GM04503 (cell line): Measurements from ENCODE around the gene CPHXL.
A peak's percentile ranks its signal among the peaks of the same experiment; 100 is the strongest.

ENCODE experiments used
- DNase-seq: peaks from one replicate; pipeline ENCODE4 v3.0.0-alpha.2; 2012; ENCODE audit warnings: low read depth

Gene CPHXL

DNA sequence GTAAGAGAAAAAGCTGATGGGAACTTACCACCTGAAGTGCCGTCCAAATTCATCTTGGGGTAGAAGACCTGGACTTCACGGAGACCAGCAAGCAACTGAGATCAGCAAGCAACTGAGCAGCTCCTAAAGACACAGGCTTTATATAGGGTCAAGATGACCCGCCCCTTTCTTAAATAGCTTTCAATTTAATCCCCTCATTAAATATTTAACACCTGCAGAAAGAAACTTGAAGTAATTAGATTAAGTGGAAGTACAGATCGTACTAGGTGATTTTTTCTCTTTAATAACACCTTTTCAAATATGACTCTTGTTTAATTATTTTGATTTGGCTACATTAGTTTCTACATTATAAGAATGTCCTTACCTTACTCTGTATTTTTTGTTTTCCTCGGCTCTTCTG, at the start of gene CPHXL:
TSS of gene CPHXL (minus strand) at position 101 of the 400 bp plus-strand sequence. CDS start at position 53, 48 bp downstream.
- DNase-seq = no peak

DNA sequence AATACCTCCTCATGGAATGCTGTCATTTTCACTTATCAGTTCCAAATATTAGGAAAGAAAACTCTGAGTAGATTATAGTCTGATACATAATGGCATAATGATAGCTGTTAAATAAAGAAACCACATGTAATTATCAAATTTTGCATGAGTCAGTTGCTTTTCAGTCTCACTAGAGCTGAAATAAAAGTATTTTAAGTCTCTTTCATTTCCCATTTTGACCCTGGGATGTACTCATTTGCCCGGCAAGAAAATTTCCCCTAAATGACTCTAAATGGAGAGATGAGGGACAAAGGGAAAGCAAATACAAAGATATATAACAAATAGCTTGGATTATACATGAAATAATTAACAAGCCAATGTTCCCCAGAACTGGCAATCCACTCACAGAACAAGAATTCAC, 47.9 kb upstream of the CPHXL start:
- no peak for DNase-seq

DNA sequence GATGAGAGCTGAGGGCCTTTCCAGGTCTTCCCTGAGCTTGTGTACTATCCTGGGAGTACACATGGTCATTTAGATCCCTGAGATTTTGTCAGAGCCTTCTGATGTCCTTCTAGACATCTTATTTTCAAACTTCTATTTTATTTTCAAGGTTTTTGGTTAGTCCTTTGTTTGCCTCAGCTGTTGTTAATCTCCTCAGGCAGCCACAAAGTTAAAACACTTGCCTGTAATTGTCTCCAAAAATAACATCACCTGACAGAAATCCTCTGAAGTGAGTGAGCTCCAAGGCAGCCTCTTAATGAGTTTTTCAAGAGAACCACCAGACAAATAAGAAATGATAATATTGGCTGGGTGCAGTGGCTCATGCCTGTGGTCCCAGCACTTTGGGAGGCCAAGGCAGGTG, 43.8 kb upstream of the CPHXL start:
- DNase-seq = no peak

DNA sequence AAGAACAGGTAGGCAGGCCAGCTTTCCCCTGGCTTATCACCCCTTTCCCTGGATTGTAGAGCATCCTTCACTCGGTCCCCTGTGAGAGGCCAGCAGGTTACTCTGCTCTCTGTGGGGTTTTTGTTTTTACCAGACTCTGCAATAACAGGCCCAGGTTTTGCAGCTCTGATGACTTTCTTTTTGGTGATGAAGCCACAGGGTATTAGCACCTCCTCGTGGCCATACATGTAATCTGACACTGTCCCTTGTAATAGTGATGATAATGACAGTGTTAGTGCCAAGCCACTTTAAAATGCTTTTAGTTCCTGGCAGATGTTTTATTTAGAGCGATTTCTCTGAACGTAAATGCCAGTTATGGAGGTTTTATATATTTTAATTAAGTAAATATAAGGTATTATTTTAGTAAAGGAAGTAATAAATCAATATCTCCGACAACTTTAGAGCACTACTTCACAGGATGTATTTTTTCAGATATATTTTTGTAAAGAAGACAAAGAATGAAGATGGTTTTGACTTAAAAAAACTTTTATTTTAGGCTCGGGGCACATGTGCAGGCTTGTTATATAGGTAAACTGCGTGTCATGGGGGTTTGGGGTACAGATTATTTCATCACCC, 38.0 kb upstream of the CPHXL start:
- peak; percentile 15 for DNase-seq

DNA sequence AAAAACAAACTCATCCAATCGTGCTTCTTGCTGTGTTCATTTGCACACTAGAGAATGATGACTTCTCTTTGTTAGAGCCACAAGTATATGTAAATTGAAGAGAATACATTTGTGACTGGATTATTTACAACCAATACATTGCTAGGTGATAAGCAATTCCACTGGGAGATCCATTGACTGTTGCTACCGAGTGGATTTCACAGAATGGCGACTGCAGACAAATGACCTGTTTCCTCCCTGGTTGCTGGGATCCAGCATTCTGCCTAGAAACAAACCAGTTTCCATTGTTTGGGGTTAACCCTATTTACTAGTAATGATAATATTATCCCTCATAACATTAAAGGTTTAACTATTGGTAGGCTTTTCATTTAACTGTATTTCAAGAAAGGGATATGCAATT, 36.9 kb upstream of the CPHXL start:
- no peak for DNase-seq

DNA sequence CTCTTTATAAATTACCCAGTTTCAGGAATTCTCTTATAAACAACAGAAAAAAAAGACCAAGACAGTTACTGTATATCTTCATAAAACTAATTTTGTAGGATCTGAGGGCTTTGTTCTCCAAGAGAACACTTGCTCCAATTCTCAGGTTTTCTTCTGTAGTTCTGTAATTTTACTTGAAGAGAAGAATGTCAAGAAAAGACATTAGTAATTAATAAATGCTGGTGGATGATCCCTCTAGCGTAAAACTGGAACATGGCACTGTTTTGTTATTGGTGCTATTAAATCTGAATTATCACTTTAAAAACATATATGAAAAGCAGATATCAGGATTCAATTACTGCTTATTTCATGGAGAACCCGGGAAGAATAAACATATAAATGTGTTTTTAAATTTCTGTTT, 36.5 kb upstream of the CPHXL start:
- no peak for DNase-seq

DNA sequence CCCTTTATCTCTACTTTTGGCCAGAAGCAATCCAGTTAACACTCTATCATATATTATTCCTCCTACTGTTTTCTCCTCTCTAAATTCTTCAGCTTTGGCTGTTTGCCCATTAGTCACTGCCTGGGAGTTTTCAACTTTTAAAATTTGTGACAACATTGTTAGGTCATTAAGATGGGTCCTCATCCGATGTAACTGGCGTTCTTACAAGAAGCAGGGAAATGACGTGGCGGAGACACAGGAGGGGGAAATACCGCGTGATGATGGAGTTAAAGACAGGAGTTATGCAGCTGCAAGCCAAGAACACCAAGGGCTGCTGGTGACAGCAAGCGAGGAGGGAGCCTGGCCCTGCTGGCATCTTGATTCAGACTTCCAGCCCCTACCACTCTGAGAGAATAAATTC, 34.8 kb upstream of the CPHXL start:
- DNase-seq = no peak

DNA sequence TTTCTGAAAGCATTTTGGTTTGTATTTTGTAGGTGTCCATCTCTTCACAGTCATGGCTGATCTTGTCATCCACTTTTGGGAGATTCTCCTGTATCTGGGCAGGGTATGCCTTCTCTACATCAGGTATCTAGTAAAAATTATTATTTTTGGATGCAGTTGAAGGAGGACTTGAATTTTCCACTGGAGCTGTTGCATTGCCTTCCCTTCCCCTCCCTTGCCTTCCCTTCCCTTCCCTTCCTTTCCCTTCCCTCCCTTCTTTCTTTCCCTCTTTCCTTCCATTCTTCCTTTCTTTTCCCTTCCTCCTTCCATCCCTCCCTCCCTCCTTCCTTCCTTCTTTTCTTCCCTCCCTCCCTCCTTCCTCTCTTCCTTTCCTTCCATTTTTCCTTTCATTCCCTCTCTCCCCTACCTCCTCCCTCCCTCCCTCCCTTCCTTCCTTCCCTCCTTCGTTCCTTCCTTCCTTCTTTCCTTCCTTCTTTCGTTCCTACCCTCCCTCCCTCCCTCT, 33.8 kb upstream of the CPHXL start:
- no peak for DNase-seq

DNA sequence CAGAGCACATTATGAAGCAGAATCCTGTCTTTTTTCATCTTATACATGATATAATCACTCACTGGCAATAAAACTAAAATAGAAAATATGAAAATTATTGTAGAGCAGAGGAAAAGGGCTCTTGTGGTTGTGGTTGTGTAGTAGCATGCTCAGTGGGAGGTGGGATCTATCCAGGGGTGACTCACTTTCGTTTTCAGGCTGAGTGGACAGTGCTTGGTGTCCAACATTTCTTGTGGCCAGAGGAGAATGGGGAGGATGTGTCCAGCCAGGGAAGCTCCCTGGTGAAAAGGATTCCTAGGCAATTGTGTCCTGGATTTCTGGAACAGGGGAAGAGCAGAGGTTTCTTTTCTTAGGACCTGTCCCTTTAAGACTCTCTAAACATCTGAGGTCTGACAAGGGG, 31.9 kb upstream of the CPHXL start:
- DNase-seq = no peak

DNA sequence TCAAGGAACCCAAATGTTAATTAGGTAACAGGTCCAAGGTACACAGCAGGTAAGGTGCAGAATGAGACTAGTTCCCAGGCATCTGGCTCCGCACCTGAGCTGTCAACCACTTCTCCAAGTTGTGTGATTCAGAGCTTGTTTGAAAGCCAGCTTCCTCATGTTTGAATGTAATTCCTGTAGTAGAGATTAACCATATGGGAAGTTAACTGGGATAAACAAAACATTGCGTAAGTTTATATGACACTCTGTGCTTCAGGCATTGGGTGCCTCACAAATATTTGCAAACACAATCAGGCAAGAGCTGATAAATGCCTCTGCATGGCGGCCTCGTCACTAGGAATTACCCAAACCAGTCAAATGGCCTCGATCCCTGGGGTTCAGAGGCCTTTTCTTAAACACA, 27.9 kb upstream of the CPHXL start:
- no peak for DNase-seq

DNA sequence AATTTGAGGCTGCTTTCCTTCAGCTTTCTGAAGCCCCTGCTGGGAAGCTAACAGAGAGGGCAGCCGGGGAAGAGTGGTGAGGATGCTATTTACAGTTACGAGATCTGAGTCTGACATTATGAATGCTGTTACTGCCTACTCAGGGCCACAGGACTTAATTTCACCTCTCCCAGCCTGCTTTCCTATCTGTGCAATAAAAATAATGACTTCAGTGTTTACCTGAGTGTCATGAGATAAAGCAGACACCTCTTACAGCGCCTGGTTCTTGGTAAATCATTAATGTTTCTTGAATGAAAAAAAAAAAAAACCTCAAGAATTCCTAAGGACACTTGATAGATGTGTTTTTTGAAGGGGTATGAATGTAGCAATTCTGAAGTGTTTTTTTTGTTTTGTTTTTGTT, 24.2 kb upstream of the CPHXL start:
- no peak for DNase-seq

DNA sequence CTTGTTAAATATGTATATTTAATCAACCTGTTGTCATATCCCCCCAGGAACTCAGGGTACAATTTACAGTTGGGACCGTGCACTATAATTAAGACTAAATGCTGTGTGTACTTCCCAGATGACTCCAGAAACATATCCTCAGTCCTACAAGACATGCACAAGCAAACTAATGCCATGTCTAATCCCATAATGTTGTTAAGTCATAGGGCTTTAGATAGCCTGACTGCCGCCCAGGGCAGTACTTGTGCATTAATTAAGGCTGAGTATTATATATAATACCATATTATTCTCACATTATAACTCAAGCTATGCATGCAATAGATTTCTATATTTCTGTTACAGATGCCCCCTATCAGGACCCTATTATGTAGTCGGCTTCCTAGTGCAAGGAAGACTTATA, 20.1 kb upstream of the CPHXL start:
- DNase-seq = no peak

DNA sequence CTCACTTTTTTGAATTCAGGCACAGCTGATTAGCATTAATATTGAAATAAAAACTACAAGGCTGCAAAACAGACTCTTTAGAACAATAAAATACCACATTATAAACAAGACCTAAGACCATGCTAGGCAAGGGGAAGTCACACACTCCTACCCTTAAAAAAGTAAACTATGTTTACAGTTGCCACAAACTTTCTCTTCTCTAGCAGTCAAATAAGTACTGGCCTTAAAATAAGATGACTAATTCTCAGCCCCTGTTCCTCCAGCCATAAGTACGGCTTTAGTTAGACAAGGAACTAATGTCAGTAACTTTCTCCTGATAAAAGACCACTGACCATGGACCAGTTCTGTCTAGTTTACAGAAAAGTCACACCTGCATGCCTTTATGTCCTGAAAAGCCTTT, 19.5 kb upstream of the CPHXL start:
- no peak for DNase-seq

DNA sequence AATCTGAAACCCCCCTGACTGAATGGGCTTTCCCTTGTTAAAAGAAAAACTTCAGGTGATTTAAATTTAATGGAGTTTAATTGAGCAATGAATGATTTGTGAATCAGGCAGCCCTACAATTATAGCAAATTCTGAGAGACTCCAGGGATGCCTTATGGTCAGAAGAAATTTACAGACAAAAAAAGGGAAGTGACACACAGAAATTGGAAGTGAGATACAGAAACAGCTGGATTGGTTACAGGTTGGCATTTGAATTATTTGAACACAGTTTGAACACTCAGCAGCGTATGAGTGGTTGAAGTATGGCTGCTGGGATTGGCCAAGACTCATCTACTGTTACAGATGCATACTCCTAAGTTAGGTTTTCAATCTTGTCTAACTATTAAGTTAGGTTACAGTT, 19.0 kb upstream of the CPHXL start:
- DNase-seq = no peak

DNA sequence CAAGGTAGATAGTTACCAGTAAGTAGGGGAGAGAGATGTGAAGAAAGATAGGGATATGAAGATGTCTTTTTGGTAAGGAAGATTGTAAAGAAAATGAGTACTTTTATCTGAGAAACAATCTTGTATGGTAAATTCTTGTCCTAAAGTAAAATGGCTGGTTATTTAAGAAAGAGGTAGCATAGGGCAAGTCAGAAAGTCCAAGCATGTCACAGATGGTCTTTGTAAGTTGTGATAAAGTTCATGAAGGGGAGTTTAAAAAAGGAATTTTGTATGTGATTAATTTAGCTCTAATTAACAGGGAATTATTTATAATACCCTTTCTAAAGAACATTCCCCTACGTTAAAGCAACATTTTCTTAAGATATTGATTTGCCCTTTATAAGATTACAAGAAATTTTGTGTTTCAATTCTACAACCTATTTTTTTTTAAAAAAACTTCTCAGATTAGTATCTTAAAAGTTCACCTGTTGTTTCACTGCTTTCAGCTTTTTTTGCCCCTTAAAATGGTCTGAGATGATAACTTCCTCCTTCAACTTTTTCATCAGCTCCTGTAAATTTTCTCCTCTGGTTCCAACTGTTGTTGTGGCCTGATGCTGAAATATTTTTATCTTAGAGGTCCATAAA, 16.2 kb upstream of the CPHXL start:
- no peak for DNase-seq

DNA sequence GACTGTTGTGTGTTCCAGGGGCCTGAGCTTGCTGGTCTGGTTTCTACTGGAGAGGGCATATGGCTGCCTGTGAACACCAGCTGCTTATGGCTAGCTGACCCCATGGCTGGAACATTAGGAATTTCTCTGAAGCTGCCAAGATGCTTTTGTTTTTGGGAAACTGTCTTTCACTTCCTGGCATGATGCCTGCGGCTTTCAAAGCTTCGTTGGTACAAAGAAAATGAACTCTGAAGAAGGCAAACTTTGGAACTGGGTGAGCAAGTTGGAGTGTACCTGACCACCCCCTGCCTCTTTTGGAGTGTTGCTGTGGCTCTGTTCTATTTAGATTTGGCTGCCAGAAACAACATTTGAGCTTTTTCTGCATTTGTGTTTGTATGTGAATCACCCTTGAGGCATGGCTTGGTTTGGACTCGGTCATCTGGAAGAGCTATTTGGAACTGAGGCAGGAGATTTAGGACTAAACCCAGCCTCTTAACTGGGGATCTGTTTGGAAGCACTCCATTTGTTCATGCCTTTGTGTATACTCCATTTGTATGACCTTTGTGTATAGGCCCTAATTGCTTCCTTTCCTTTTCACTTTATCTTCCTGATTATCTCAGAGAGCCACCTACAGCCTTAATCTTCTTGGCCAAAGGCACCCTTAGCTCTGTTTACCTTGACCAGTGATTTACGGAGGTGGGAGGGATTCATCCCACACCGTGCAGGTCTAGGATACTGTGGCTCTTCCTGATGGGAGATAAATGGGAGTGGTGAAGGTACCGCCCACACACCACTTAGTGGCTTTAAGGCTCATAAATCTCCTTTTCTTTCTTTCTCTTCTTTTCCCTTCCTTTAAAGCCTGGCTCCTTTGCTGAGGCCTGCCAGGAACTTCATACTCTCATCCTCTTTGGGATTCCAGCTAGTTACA, 7.3 kb upstream of the CPHXL start:
- DNase-seq = peak; percentile 80

DNA sequence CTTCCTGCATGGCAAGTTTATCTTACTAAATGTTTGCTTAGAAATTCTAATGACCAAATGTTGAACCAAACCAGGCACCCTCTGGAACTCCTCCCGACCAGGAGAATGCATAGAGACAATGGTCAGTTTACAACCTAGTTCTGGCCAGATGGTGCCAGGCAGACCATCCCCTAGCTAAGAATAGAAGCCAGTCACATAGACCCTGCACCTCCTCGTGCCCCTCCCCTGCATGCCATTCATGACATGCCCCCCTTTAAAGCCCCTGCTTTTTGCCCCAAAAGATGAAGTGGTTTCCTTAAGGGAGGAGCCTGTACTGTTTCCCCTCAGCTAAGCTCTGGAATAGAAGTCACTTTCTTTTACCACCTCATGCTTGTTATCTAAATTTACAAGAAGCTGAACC, 6.6 kb upstream of the CPHXL start:
- no peak for DNase-seq

DNA sequence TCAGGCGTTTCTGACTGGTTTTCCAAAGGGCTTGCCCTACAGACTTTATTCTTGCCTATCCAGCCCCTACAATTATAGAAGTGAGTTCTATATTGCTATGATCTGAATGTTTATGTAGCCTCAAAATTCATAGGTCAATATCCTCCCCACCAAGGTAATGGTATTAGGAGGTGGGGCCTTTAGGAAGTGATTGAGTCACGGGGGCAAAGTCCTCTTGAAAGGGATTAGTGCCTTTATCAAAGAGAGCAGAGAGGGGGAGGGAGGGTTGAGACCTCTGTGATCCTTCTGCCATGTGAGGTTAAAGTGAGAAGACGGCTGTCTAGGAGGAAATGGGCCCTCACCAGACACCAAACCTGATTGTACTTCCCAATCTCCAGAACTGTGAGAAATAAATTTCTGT, 931 bp upstream of the CPHXL start:
- DNase-seq = no peak

DNA sequence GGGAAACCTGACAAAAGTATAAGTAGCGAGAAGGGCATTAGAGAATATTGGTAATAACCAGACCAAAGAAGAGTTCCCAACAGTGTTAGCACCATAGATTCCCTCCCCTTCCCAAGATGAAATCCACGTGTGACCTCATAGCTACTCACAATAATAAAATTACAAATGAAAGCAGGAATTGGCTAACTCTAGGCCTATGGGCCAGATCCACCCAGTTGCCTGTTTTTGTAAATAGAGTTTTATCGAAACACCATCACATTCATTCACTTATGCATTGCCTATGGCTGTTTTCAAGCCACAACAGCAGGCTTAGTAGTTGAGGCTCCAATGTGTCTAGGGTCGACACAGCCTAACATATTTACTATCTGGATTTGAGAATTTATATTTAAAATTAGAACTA, 7.8 kb downstream of the CPHXL start:
- DNase-seq = no peak

DNA sequence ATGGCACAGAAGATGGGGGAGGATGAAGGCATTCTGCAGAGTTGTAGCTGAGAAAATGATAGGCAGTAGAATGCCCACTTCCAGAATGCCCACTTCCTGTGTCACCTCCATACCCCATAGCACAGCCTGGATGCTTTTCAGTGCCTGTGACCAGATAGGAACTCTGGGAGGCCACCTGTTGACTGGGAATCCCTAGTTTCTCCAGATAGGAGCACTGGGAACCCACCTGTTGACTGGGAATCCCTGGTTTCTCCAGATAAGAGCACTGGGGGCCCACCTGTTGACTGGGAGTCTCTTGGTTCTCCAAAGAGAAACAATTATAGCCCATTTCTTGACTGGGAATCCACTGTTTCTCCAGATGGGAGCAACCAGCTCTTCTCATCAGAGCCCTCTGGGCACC, 11.6 kb downstream of the CPHXL start:
- no peak for DNase-seq

DNA sequence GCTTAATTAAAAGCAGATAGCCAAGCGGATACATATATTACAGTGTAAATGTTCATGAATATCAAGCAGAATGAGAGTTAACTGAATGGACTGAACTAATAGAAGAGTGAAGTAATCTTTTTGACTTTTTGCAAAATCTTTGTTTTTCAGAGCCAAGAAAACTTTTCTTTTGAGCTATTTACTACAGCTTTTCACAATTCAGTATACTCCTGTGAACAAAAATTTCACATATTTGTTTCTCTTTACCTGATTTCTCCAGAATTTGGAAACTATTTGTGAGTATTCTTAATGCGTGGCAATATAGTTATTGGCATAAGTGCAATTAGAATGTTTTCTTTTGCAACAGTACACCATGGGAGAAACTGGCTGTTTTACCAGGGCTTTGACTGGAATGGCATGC, 15.9 kb downstream of the CPHXL start:
- DNase-seq = no peak

DNA sequence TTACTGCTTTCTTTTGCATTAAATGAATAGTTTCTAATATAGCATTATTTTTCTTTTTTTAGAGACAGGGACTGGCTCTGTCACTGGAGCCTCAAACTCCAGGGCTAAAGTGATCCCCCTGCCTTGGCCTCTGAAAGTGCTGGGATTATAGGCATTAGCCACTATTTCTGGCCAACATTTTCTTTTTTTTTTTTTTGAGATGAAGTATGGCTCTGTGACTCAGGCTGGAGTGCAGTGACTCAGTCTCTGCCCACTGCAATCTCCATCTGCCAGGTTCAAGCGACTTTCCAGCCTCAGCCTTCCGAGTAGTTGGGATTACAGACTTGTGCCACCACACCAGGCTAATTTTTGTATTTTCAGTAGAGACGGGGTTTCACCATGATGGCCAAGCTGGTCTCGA, 23.0 kb downstream of the CPHXL start:
- DNase-seq = no peak

DNA sequence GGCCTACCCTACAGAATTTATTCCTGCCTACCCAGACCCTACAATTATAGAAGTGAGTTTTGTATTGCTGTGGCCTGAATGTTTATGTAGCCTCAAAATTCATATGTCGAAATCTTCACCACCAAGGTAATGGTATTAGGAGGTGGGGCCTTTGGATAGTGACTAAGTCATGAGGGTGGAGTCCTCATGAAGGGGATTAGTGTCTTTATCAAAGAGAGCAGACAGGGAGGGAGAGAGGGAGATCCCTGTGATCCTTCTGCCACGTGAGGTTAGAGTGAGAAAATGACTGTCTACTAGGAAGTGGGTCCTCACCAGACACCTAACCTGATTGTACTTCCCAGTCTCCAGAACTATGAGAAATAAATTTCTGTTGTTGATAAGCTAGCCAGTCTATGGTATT, 24.0 kb downstream of the CPHXL start:
- DNase-seq = no peak
